HCT116 (cell line): ENCODE data around the gene SEC62. TPM values are rescaled to one million over a fixed set of nuclear protein-coding genes. Genes with fewer than 3 reads are reported as not detected.

Experiments used
- ATAC-seq: fragments of 200-7000 bp; cut with Tn5 transposase; 2 replicates; pipeline ENCODE4 v1.9.1; 2020; ENCODE audit warnings: mild to moderate bottlenecking, moderate library complexity
- BruUV-seq: library from RNA; stranded (reverse); fragments of 400-500 nt; replicated peaks from 2 replicates; lab custom pipeline; 2021; lab: Mats Ljungman, UMichigan
- CTCF ChIA-PET: fragments of 300-600 bp; sonication (Branson Sonifier 250); formaldehyde crosslinking; loops from one replicate; lab custom pipeline; 2021; ENCODE audit warnings: antibody characterized with exemption; lab: Charles Lee
- POLR2A ChIA-PET: fragments of 300-600, 350-600 bp; sonication (Branson Sonifier 250); formaldehyde crosslinking; loops from one replicate; lab custom pipeline; 2021; ENCODE audit warnings: antibody characterized with exemption; lab: Charles Lee
- RAD21 ChIA-PET, 2 experiments: fragments of 300-600 bp; sonication (Branson Sonifier 250); formaldehyde crosslinking; loops; one replicate each; lab custom pipeline; 2023; ENCODE audit warnings: low total read pairs in 2 of 2; ENCODE audit not compliant: uncharacterized antibody in 2 of 2, unreplicated experiment in 2 of 2, low non-redundant PET in 1 of 2; lab: Charles Lee
- DNase-seq: peaks from one replicate; pipeline ENCODE4 v3.0.0-alpha.2; 2010; ENCODE audit warnings: low read depth, low spot score
- H2AFZ ChIP-seq: fragments of 200-600 bp; shearing (Covaris generic), sonication (generic); 2 replicates; pipeline ENCODE4 v1.6.1; 2017; ENCODE audit warnings: low read depth, mixed run types, mixed read lengths, antibody characterized with exemption, low read length; ENCODE audit not compliant: poor library complexity, severe bottlenecking
- H3K27ac ChIP-seq: 2 replicates; pipeline ENCODE4 v1.5.1; 2012; ENCODE audit warnings: low read depth, low read length
- H3K27me3 ChIP-seq: fragments of 200-600 bp; sonication (generic); 2 replicates; pipeline ENCODE4 v1.6.1; 2016; ENCODE audit warnings: mixed run types, low read length, mixed read lengths; ENCODE audit not compliant: insufficient read depth
- H3K36me3 ChIP-seq, 2 experiments: fragments of 200-500 bp in 1 of 2; fragments of 200-600 bp in 1 of 2; sonication (Bioruptor generic) in 1 of 2; sonication (generic) in 1 of 2; 2 replicates each; pipeline versions ENCODE4 v1.5.1 to v1.6.1; 2014 to 2016; ENCODE audit warnings: low read length in 2 of 2, inconsistent platforms in 1 of 2, mixed read lengths in 1 of 2, mixed run types in 1 of 2; ENCODE audit not compliant: insufficient read depth in 2 of 2, control insufficient read depth in 1 of 2
- H3K4me1 ChIP-seq, 2 experiments: fragments of 200-600 bp in 1 of 2; sonication (generic) in 1 of 2; 2 replicates each; pipeline versions ENCODE4 v1.5.1 to v1.6.1; 2012 to 2017; ENCODE audit warnings: low read length in 2 of 2, inconsistent platforms in 1 of 2, mild to moderate bottlenecking in 1 of 2, mixed read lengths in 1 of 2, mixed run types in 1 of 2, moderate library complexity in 1 of 2; ENCODE audit not compliant: insufficient read depth in 2 of 2, control insufficient read depth in 1 of 2
- H3K4me2 ChIP-seq: fragments of 200-600 bp; sonication (generic); 2 replicates; pipeline ENCODE4 v1.6.1; 2017; ENCODE audit warnings: mixed run types, low read length, mixed read lengths
- H3K4me3 ChIP-seq, 2 experiments: fragments of 200-600 bp in 1 of 2; sonication (generic) in 1 of 2; replicated peaks in 1 of 2; 2 replicates each; pipeline ENCODE4 v1.5.1; 2011 to 2016; ENCODE audit warnings: low read length in 2 of 2, control low read depth in 1 of 2, low read depth in 1 of 2, mild to moderate bottlenecking in 1 of 2, mixed read lengths in 1 of 2, mixed run types in 1 of 2
- H3K79me2 ChIP-seq: fragments of 200-600 bp; sonication (generic); 2 replicates; pipeline ENCODE4 v1.6.1; 2017; ENCODE audit warnings: mild to moderate bottlenecking, mixed run types, low read length, moderate library complexity, mixed read lengths; ENCODE audit not compliant: insufficient read depth
- H3K9ac ChIP-seq: fragments of 200-600 bp; sonication (generic); 2 replicates; pipeline ENCODE4 v1.6.1; 2016; ENCODE audit warnings: low read length, mixed read lengths
- H3K9me2 ChIP-seq: fragments of 200-600 bp; sonication (generic), shearing (Covaris generic); 2 replicates; pipeline ENCODE4 v1.6.1; 2017; ENCODE audit warnings: mixed run types, mild to moderate bottlenecking, moderate library complexity; ENCODE audit not compliant: insufficient read depth
- H3K9me3 ChIP-seq, 2 experiments: fragments of 200-500 bp in 1 of 2; fragments of 200-600 bp in 1 of 2; sonication (Bioruptor generic) in 1 of 2; sonication (generic) in 1 of 2; 2 replicates each; pipeline ENCODE4 v1.6.1; 2014 to 2017; ENCODE audit warnings: low read length in 2 of 2, mixed read lengths in 2 of 2, inconsistent platforms in 1 of 2, low read depth in 1 of 2, mild to moderate bottlenecking in 1 of 2, mixed run types in 1 of 2, moderate library complexity in 1 of 2; ENCODE audit not compliant: control insufficient read depth in 1 of 2, insufficient read depth in 1 of 2
- H4K20me1 ChIP-seq: fragments of 200-600 bp; sonication (generic), shearing (Covaris generic); 2 replicates; pipeline ENCODE4 v1.6.1; 2017; ENCODE audit warnings: mixed run types, mild to moderate bottlenecking, moderate library complexity; ENCODE audit not compliant: insufficient read depth
- CEBPB ChIP-seq: IDR thresholded peaks from 2 replicates; pipeline ENCODE4 v1.6.1; 2012; ENCODE audit warnings: low read depth
- EGR1 ChIP-seq: IDR thresholded peaks from 2 replicates; pipeline ENCODE4 v1.6.1; 2012; ENCODE audit warnings: low read depth
- ELF1 ChIP-seq: IDR thresholded peaks from 2 replicates; pipeline ENCODE4 v1.6.1; 2012; ENCODE audit warnings: low read depth, borderline replicate concordance
- EZH2 ChIP-seq: fragments of 200-600 bp; sonication (generic); IDR thresholded peaks from 2 replicates; pipeline ENCODE4 v1.6.1; 2017; ENCODE audit warnings: antibody characterized with exemption, mixed run types
- EZH2phosphoT487 ChIP-seq: fragments of 200-600 bp; IDR thresholded peaks from 2 replicates; pipeline ENCODE4 v1.6.1; 2018; ENCODE audit warnings: antibody characterized with exemption, borderline replicate concordance
- FOSL1 ChIP-seq: IDR thresholded peaks from 2 replicates; pipeline ENCODE4 v1.6.1; 2012; ENCODE audit warnings: low read depth
- JUND ChIP-seq: IDR thresholded peaks from 2 replicates; pipeline ENCODE4 v1.6.1; 2012
- POLR2A ChIP-seq: IDR thresholded peaks from 2 replicates; pipeline ENCODE4 v1.7.0; 2011; ENCODE audit warnings: borderline replicate concordance; ENCODE audit not compliant: insufficient read depth, insufficient read length; ENCODE audit errors: extremely low read depth
- POLR2AphosphoS5 ChIP-seq: IDR thresholded peaks from 2 replicates; pipeline ENCODE4 v1.6.1; 2011; ENCODE audit warnings: mild to moderate bottlenecking, low read depth, low read length, moderate library complexity
- RAD21 ChIP-seq: IDR thresholded peaks from 2 replicates; pipeline ENCODE4 v1.6.1; 2012; ENCODE audit warnings: low read depth, mild to moderate bottlenecking
- SIN3A ChIP-seq: IDR thresholded peaks from 2 replicates; pipeline ENCODE4 v1.6.1; 2012; ENCODE audit warnings: low read depth
- SP1 ChIP-seq: IDR thresholded peaks from 2 replicates; pipeline ENCODE4 v1.6.1; 2012; ENCODE audit warnings: low read depth
- TCF7L2 ChIP-seq: IDR thresholded peaks from 2 replicates; pipeline ENCODE4 v1.7.0; 2011; ENCODE audit warnings: borderline replicate concordance, inconsistent platforms; ENCODE audit not compliant: insufficient read depth, insufficient read length; ENCODE audit errors: extremely low read depth
- YY1 ChIP-seq: IDR thresholded peaks from 2 replicates; pipeline ENCODE4 v1.6.1; 2011; ENCODE audit warnings: low read length, low read depth, moderate library complexity, mild to moderate bottlenecking; ENCODE audit not compliant: insufficient replicate concordance; ENCODE audit errors: extremely low read depth
- ZFX ChIP-seq: fragments of 450-650 bp; IDR thresholded peaks from 2 replicates; pipeline ENCODE4 v1.6.1; 2017
- ZNF274 ChIP-seq: fragments of 200-500 bp; sonication (Bioruptor generic); IDR thresholded peaks from 2 replicates; pipeline ENCODE4 v1.6.1; 2014; ENCODE audit warnings: mild to moderate bottlenecking, low read depth, low read length, inconsistent platforms
- intact Hi-C: fragments of 100-400 bp; cut with micrococcal nuclease; formaldehyde crosslinking; loops from 2 replicates; pipeline ENCODE4 v1.10.0; 2022
- total RNA-seq: library from RNA; stranded (reverse); gene quantifications from one replicate; pipeline ENCODE4 v1.2.1, GENCODE V29; 2021; ENCODE audit not compliant: unreplicated experiment
- TF ChIP-seq, protein P1 (sequence below): IDR thresholded peaks from 2 replicates; pipeline ENCODE4 v1.6.1; 2011; ENCODE audit warnings: mild to moderate bottlenecking, low read length, moderate library complexity; ENCODE audit not compliant: insufficient replicate concordance; ENCODE audit errors: extremely low read depth
- TF ChIP-seq, protein P2 (sequence below): IDR thresholded peaks from 2 replicates; pipeline ENCODE4 v1.6.1; 2012
- TF ChIP-seq, protein P3 (sequence below): IDR thresholded peaks from 2 replicates; pipeline ENCODE4 v1.6.1; 2012
- TF ChIP-seq, protein P4 (sequence below), 3 experiments: fragments of 200-600 bp in 1 of 3; sonication (generic) in 1 of 3; IDR thresholded peaks in 2 of 3; conservative IDR thresholded peaks in 1 of 3; 2 replicates each; pipeline ENCODE4 v1.5.1; 2012 to 2017; ENCODE audit warnings: low read depth in 2 of 3, low read length in 2 of 3, antibody characterized with exemption in 1 of 3, borderline replicate concordance in 1 of 3, control low read depth in 1 of 3, mild to moderate bottlenecking in 1 of 3, mixed read lengths in 1 of 3, mixed run types in 1 of 3, moderate library complexity in 1 of 3; ENCODE audit not compliant: insufficient read depth in 1 of 3

The SEC62 gene
- total RNA-seq, 1 experiment from 2014 or later = 55.4 TPM

DNA sequence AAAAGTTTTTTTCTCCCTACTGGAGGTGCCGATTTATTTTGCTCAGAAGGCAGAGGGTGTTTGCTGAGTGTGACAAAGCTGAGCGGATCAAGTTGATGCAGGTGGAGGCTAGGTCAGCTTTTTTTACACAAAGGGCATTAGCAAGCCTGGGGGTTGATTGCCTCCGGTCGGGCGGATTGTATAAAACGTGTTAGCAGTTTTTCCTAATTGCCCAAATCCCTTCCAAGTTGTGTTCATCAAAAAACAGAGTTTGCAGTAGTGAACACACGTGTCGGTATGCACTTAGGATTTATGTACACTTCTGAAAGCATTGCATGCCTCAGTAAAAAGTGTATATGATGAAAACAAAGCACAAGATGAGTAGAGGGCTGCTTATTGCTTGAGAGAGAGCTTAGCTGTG is 73.8 kb downstream of the SEC62 start (continued):
- TF ChIP-seq, protein P1, sequence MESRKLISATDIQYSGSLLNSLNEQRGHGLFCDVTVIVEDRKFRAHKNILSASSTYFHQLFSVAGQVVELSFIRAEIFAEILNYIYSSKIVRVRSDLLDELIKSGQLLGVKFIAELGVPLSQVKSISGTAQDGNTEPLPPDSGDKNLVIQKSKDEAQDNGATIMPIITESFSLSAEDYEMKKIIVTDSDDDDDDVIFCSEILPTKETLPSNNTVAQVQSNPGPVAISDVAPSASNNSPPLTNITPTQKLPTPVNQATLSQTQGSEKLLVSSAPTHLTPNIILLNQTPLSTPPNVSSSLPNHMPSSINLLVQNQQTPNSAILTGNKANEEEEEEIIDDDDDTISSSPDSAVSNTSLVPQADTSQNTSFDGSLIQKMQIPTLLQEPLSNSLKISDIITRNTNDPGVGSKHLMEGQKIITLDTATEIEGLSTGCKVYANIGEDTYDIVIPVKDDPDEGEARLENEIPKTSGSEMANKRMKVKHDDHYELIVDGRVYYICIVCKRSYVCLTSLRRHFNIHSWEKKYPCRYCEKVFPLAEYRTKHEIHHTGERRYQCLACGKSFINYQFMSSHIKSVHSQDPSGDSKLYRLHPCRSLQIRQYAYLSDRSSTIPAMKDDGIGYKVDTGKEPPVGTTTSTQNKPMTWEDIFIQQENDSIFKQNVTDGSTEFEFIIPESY = no peak
- TF ChIP-seq POLR2A = no peak
- no peak for TF ChIP-seq JUND
- TF ChIP-seq ZFX = no peak
- no peak for TF ChIP-seq RAD21
- TF ChIP-seq, protein P2, sequence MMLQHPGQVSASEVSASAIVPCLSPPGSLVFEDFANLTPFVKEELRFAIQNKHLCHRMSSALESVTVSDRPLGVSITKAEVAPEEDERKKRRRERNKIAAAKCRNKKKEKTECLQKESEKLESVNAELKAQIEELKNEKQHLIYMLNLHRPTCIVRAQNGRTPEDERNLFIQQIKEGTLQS = no peak
- TF ChIP-seq TCF7L2 = no peak
- TF ChIP-seq POLR2AphosphoS5 = no peak
- no peak for TF ChIP-seq YY1
- no peak for TF ChIP-seq SIN3A
- no peak for TF ChIP-seq SP1
- TF ChIP-seq CEBPB = no peak

DNA sequence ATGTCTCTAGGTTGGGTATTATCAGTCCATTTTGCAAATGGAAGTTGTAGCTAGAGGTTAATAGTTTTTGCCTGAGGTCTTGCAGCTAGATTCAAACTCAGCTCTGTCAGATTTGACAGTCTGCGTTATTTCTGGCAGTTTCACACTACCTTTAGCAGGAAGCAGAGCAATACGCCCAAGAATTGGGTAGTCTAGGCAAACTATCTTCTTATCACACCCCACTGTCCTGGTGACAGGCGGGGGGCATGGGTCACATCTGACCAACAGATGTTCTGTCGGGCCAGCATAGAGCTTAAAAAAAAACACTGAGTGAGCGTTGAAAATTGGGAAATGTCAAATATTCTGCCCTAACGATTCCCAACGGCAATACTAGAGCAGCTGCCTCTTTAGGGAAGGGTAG is 76.9 kb downstream of the SEC62 start:
- no peak for DNase-seq
- Histone ChIP-seq H4K20me1 (no peaks in the 10 kb centered on the region), H3K4me3 (no peak overlapping the region), H3K4me1 (peaks cover under 1 to 4% of the 10 kb centered on the region in 2 experiments; a peak in 2 of 4 replicates), H3K27me3 (no peaks in the 10 kb centered on the region), H3K9ac (no peak overlapping the region), H3K9me3 (no peaks in the 10 kb centered on the region), H3K27ac (no peak overlapping the region), H3K79me2 (no peaks in the 10 kb centered on the region), H3K9me2 (no peaks in the 10 kb centered on the region), H3K4me2 (no peak overlapping the region), H2AFZ (no peak overlapping the region), H3K36me3 (no peaks in the 10 kb centered on the region; a peak in 1 of 4 replicates)
- TF ChIP-seq RAD21 (no peak), CEBPB (no peak), ELF1 (no peak), ZNF274 (no peak), POLR2AphosphoS5 (no peak), POLR2A (no peak), SP1 (no peak), TCF7L2 (no peak), EZH2 (no peak), FOSL1 (no peak), EZH2phosphoT487 (no peak), EGR1 (no peak), YY1 (no peak), SIN3A (no peak)
- TF ChIP-seq, protein P1 = no peak
- TF ChIP-seq, protein P3, sequence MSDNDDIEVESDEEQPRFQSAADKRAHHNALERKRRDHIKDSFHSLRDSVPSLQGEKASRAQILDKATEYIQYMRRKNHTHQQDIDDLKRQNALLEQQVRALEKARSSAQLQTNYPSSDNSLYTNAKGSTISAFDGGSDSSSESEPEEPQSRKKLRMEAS = no peak
- TF ChIP-seq, protein P4, sequence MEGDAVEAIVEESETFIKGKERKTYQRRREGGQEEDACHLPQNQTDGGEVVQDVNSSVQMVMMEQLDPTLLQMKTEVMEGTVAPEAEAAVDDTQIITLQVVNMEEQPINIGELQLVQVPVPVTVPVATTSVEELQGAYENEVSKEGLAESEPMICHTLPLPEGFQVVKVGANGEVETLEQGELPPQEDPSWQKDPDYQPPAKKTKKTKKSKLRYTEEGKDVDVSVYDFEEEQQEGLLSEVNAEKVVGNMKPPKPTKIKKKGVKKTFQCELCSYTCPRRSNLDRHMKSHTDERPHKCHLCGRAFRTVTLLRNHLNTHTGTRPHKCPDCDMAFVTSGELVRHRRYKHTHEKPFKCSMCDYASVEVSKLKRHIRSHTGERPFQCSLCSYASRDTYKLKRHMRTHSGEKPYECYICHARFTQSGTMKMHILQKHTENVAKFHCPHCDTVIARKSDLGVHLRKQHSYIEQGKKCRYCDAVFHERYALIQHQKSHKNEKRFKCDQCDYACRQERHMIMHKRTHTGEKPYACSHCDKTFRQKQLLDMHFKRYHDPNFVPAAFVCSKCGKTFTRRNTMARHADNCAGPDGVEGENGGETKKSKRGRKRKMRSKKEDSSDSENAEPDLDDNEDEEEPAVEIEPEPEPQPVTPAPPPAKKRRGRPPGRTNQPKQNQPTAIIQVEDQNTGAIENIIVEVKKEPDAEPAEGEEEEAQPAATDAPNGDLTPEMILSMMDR (IDR thresholded peaks at IDR 0.05 in 2 of 3, conservative IDR thresholded peaks at IDR 0.05 in 1 of 3; ENCODE audit: borderline replicate concordance in 1 of 3, insufficient read depth in 1 of 3, low read depth in 2 of 3, low read length in 2 of 3) = no peak
- CTCF ChIA-PET = no interaction called here
- RAD21 ChIA-PET = no interaction called here
- no TSS peak for BruUV-seq
- POLR2A ChIA-PET = no interaction called here
- intact Hi-C loops = no loop called here
- ATAC-seq = no peak
